HEK293 (cell line): ENCODE measurements around the gene LRRC2.

ENCODE experiments used
- CTCF ChIA-PET: fragments of 350-600 bp; formaldehyde crosslinking; extraction: SDS; loops from one replicate; lab custom pipeline; 2021; ENCODE audit warnings: antibody characterized with exemption; lab: Yijun Ruan, JAX
- POLR2A ChIA-PET: fragments of 300-600 bp; formaldehyde crosslinking; extraction: SDS; loops from one replicate; lab custom pipeline; 2020; ENCODE audit warnings: antibody characterized with exemption, inconsistent platforms; lab: Yijun Ruan, JAX
- H3K27ac ChIP-seq: fragments of 200-500 bp; sonication (Bioruptor generic); 2 replicates; pipeline ENCODE4 v1.5.1; 2014; ENCODE audit warnings: low read depth, low read length, control low read depth, inconsistent platforms; ENCODE audit errors: extremely low read depth
- H3K36me3 ChIP-seq, 2 experiments: fragments of 200-500 bp in 1 of 2; sonication (Bioruptor generic) in 1 of 2; 1 replicate in 1 of 2; 2 replicates in 1 of 2; pipeline ENCODE4 v1.5.1; 2014 to 2017; ENCODE audit warnings: inconsistent platforms in 2 of 2, low read length in 2 of 2; ENCODE audit not compliant: control insufficient read depth in 2 of 2, insufficient read depth in 1 of 2
- H3K4me1 ChIP-seq: fragments of 200-500 bp; sonication (Bioruptor generic); 2 replicates; pipeline ENCODE4 v1.5.1; 2014; ENCODE audit warnings: mild to moderate bottlenecking, low read length, inconsistent platforms; ENCODE audit not compliant: control insufficient read depth, insufficient read depth
- H3K4me3 ChIP-seq: 2 replicates; pipeline ENCODE4 v1.5.1; 2011; ENCODE audit warnings: low read depth, mild to moderate bottlenecking, control low read depth, low read length, moderate library complexity
- H3K9me3 ChIP-seq: fragments of 200-500 bp; sonication (Bioruptor generic); 2 replicates; pipeline ENCODE4 v1.5.1; 2014; ENCODE audit warnings: low read depth, low read length, inconsistent platforms; ENCODE audit not compliant: control insufficient read depth, insufficient read depth
- KLF16 ChIP-seq: fragments of 450-650 bp; formaldehyde crosslinking; IDR thresholded peaks from 2 replicates; pipeline ENCODE4 v1.5.1; 2017; ENCODE audit warnings: missing biosample characterization, missing genetic modification characterization
- SCRT2 ChIP-seq: fragments of 450-650 bp; formaldehyde crosslinking; IDR thresholded peaks from 2 replicates; pipeline ENCODE4 v1.5.1; 2016; ENCODE audit warnings: missing biosample characterization, missing genetic modification characterization
- SETDB1 ChIP-seq: IDR thresholded peaks from one replicate; pipeline ENCODE4 v1.6.1; 2017; ENCODE audit warnings: mild to moderate bottlenecking, low read length, moderate library complexity, mixed read lengths; ENCODE audit not compliant: insufficient read length
- ZBTB8A ChIP-seq: fragments of 450-650 bp; formaldehyde crosslinking; IDR thresholded peaks from 2 replicates; pipeline ENCODE4 v1.5.1; 2016; ENCODE audit warnings: missing biosample characterization, missing genetic modification characterization
- ZNF114 ChIP-seq: fragments of 450-650 bp; formaldehyde crosslinking; IDR thresholded peaks from 2 replicates; pipeline ENCODE4 v1.5.0; 2017; ENCODE audit warnings: missing biosample characterization, missing genetic modification characterization
- ZNF2 ChIP-seq: fragments of 450-650 bp; formaldehyde crosslinking; IDR thresholded peaks from 2 replicates; pipeline ENCODE4 v1.5.1; 2016; ENCODE audit warnings: missing biosample characterization, missing genetic modification characterization
- ZNF211 ChIP-seq: fragments of 450-650 bp; formaldehyde crosslinking; IDR thresholded peaks from 2 replicates; pipeline ENCODE4 v1.5.1; 2016; ENCODE audit warnings: low read depth, missing biosample characterization, missing genetic modification characterization
- ZNF221 ChIP-seq: fragments of 450-650 bp; formaldehyde crosslinking; IDR thresholded peaks from 2 replicates; pipeline ENCODE4 v1.5.1; 2017; ENCODE audit warnings: missing biosample characterization, missing genetic modification characterization, borderline replicate concordance
- ZNF394 ChIP-seq: fragments of 450-650 bp; formaldehyde crosslinking; IDR thresholded peaks from 2 replicates; pipeline ENCODE4 v1.5.1; 2016; ENCODE audit warnings: missing biosample characterization, missing genetic modification characterization, mild to moderate bottlenecking, moderate library complexity, borderline replicate concordance
- ZNF426 ChIP-seq: fragments of 450-650 bp; formaldehyde crosslinking; IDR thresholded peaks from 2 replicates; pipeline ENCODE4 v1.5.1; 2017; ENCODE audit warnings: missing biosample characterization, missing genetic modification characterization, mild to moderate bottlenecking, inconsistent platforms, moderate library complexity
- ZNF555 ChIP-seq: fragments of 450-650 bp; formaldehyde crosslinking; conservative IDR thresholded peaks from 2 replicates; pipeline ENCODE4 v1.5.1; 2017; ENCODE audit warnings: missing biosample characterization, mild to moderate bottlenecking, missing genetic modification characterization, inconsistent platforms
- ZNF623 ChIP-seq: fragments of 450-650 bp; formaldehyde crosslinking; IDR thresholded peaks from 2 replicates; pipeline ENCODE4 v1.5.1; 2016; ENCODE audit warnings: missing biosample characterization, missing genetic modification characterization
- ZNF626 ChIP-seq: fragments of 450-650 bp; sonication (Bioruptor Pico); formaldehyde crosslinking; IDR thresholded peaks from 2 replicates; pipeline ENCODE4 v1.5.1; 2018; ENCODE audit warnings: missing biosample characterization, missing genetic modification characterization, inconsistent platforms
- ZNF664 ChIP-seq: fragments of 450-650 bp; formaldehyde crosslinking; IDR thresholded peaks from 2 replicates; pipeline ENCODE4 v1.5.1; 2016; ENCODE audit warnings: missing biosample characterization, missing genetic modification characterization
- ZNF791 ChIP-seq: fragments of 450-650 bp; formaldehyde crosslinking; IDR thresholded peaks from 2 replicates; pipeline ENCODE4 v1.5.1; 2016; ENCODE audit warnings: missing biosample characterization, missing genetic modification characterization
- TF ChIP-seq, protein P1 (sequence below): fragments of 450-650 bp; formaldehyde crosslinking; IDR thresholded peaks from 2 replicates; pipeline ENCODE4 v1.5.1; 2016; ENCODE audit warnings: missing biosample characterization, missing genetic modification characterization
- TF ChIP-seq, protein P2 (sequence below): fragments of 450-650 bp; formaldehyde crosslinking; conservative IDR thresholded peaks from 2 replicates; pipeline ENCODE4 v1.5.1; 2016; ENCODE audit warnings: low read depth, missing biosample characterization, missing genetic modification characterization
- TF ChIP-seq, protein P3 (sequence below): fragments of 450-650 bp; formaldehyde crosslinking; IDR thresholded peaks from 2 replicates; pipeline ENCODE4 v1.5.1; 2017; ENCODE audit warnings: missing biosample characterization, missing genetic modification characterization
- TF ChIP-seq, protein P4 (sequence below): fragments of 450-650 bp; formaldehyde crosslinking; conservative IDR thresholded peaks from 2 replicates; pipeline ENCODE4 v1.5.1; 2016; ENCODE audit warnings: low read depth, missing biosample characterization, missing genetic modification characterization
- TF ChIP-seq, protein P5 (sequence below): fragments of 450-650 bp; formaldehyde crosslinking; IDR thresholded peaks from 2 replicates; pipeline ENCODE4 v1.5.1; 2017; ENCODE audit warnings: missing biosample characterization, missing genetic modification characterization

Gene LRRC2

DNA sequence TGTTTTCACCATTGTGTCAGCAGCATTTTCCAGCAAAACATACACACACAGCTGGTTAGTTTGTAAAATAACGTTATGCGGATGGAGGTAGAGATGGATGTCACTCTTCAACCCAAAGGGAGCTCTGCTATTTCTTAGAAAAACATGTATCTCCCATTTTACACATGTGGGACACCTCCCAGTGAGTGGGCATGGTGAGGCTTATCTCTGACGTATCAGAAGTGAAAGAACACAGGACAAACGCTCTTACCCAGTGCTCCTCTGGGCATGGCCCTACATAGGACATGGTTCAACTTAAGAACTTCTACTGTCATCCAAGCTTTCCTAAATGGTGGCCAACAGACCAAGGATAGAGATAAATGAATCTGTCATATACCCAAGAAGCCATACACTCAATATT lies 48.3 kb upstream of the LRRC2 start (continued):
- TF ChIP-seq, protein P1, sequence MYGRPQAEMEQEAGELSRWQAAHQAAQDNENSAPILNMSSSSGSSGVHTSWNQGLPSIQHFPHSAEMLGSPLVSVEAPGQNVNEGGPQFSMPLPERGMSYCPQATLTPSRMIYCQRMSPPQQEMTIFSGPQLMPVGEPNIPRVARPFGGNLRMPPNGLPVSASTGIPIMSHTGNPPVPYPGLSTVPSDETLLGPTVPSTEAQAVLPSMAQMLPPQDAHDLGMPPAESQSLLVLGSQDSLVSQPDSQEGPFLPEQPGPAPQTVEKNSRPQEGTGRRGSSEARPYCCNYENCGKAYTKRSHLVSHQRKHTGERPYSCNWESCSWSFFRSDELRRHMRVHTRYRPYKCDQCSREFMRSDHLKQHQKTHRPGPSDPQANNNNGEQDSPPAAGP (tag by site-specific recombination): no peak
- TF ChIP-seq ZNF626 (tag by site-specific recombination) (no peak), ZNF221 (tag by site-specific recombination) (no peak)

DNA sequence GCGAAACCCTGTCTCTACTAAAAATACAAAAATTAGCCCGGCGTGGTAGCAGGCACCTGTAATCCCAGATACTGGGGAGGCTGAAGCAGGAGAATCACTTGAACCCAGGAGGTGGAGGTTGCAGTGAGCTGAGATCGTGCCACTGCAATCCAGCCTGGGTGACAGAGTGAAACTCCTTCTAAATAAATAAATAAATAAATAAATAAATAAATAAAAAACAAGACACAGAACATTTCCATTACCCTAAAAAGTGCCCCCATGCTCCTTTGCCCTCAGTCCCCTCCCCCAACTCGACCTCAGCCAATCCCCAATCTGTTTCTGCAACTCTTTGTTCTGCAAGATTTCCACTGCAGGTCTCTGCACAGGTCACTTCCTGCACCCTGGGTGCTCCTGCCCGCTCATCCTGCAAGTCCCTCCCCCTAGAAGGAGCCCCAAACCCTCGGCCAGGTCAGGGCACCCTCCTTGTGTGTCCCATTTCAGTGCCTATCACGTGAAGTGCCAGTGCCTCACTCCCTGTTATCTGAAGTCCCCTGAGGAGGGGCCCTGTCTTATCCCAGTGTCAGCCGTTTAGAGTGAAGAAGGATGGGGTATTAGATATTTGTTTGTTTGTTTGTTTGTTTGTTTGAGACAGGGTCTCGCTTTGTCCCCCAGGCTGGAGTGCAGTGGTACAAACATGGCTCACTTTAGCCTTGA lies 47.4 kb upstream of the LRRC2 start:
- TF ChIP-seq, protein P2, sequence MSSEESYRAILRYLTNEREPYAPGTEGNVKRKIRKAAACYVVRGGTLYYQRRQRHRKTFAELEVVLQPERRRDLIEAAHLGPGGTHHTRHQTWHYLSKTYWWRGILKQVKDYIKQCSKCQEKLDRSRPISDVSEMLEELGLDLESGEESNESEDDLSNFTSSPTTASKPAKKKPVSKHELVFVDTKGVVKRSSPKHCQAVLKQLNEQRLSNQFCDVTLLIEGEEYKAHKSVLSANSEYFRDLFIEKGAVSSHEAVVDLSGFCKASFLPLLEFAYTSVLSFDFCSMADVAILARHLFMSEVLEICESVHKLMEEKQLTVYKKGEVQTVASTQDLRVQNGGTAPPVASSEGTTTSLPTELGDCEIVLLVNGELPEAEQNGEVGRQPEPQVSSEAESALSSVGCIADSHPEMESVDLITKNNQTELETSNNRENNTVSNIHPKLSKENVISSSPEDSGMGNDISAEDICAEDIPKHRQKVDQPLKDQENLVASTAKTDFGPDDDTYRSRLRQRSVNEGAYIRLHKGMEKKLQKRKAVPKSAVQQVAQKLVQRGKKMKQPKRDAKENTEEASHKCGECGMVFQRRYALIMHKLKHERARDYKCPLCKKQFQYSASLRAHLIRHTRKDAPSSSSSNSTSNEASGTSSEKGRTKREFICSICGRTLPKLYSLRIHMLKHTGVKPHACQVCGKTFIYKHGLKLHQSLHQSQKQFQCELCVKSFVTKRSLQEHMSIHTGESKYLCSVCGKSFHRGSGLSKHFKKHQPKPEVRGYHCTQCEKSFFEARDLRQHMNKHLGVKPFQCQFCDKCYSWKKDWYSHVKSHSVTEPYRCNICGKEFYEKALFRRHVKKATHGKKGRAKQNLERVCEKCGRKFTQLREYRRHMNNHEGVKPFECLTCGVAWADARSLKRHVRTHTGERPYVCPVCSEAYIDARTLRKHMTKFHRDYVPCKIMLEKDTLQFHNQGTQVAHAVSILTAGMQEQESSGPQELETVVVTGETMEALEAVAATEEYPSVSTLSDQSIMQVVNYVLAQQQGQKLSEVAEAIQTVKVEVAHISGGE: 0 out of 2 replicates have a peak, but pooled peaks have one; percentile 51
- TF ChIP-seq ZNF791 (tag by site-specific recombination) (no peak), ZNF623 (tag by site-specific recombination) (peak; percentile 44), KLF16 (tag by site-specific recombination) (no peak), SCRT2 (tag by site-specific recombination) (no peak), ZNF394 (tag by site-specific recombination) (peak; percentile 63; the same call in 1 of the 2 replicates), ZBTB8A (tag by site-specific recombination) (0 out of 2 replicates have a peak, but pooled peaks have one; percentile 19), ZNF664 (tag by site-specific recombination) (0 out of 2 replicates have a peak, but pooled peaks have one; percentile 19), ZNF555 (peak; percentile 45), SETDB1 (no peak), ZNF426 (tag by site-specific recombination) (peak; percentile 48), ZNF2 (tag by site-specific recombination) (no peak), ZNF114 (tag by site-specific recombination) (no peak), ZNF211 (tag by site-specific recombination) (no peak)
- TF ChIP-seq, protein P3, sequence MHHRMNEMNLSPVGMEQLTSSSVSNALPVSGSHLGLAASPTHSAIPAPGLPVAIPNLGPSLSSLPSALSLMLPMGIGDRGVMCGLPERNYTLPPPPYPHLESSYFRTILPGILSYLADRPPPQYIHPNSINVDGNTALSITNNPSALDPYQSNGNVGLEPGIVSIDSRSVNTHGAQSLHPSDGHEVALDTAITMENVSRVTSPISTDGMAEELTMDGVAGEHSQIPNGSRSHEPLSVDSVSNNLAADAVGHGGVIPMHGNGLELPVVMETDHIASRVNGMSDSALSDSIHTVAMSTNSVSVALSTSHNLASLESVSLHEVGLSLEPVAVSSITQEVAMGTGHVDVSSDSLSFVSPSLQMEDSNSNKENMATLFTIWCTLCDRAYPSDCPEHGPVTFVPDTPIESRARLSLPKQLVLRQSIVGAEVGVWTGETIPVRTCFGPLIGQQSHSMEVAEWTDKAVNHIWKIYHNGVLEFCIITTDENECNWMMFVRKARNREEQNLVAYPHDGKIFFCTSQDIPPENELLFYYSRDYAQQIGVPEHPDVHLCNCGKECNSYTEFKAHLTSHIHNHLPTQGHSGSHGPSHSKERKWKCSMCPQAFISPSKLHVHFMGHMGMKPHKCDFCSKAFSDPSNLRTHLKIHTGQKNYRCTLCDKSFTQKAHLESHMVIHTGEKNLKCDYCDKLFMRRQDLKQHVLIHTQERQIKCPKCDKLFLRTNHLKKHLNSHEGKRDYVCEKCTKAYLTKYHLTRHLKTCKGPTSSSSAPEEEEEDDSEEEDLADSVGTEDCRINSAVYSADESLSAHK: no peak
- TF ChIP-seq, protein P4, sequence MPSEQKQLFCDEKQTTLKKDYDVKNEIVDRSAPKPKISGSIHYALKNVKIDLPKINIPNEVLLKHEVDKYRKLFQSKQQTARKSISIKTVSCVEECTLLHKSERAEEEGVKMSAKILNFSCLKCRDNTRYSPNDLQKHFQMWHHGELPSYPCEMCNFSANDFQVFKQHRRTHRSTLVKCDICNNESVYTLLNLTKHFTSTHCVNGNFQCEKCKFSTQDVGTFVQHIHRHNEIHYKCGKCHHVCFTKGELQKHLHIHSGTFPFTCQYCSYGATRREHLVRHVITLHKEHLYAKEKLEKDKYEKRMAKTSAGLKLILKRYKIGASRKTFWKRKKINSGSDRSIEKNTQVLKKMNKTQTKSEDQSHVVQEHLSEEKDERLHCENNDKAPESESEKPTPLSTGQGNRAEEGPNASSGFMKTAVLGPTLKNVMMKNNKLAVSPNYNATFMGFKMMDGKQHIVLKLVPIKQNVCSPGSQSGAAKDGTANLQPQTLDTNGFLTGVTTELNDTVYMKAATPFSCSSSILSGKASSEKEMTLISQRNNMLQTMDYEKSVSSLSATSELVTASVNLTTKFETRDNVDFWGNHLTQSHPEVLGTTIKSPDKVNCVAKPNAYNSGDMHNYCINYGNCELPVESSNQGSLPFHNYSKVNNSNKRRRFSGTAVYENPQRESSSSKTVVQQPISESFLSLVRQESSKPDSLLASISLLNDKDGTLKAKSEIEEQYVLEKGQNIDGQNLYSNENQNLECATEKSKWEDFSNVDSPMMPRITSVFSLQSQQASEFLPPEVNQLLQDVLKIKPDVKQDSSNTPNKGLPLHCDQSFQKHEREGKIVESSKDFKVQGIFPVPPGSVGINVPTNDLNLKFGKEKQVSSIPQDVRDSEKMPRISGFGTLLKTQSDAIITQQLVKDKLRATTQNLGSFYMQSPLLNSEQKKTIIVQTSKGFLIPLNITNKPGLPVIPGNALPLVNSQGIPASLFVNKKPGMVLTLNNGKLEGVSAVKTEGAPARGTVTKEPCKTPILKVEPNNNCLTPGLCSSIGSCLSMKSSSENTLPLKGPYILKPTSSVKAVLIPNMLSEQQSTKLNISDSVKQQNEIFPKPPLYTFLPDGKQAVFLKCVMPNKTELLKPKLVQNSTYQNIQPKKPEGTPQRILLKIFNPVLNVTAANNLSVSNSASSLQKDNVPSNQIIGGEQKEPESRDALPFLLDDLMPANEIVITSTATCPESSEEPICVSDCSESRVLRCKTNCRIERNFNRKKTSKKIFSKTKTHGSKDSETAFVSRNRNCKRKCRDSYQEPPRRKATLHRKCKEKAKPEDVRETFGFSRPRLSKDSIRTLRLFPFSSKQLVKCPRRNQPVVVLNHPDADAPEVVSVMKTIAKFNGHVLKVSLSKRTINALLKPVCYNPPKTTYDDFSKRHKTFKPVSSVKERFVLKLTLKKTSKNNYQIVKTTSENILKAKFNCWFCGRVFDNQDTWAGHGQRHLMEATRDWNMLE: peak; percentile 73
- TF ChIP-seq, protein P5, sequence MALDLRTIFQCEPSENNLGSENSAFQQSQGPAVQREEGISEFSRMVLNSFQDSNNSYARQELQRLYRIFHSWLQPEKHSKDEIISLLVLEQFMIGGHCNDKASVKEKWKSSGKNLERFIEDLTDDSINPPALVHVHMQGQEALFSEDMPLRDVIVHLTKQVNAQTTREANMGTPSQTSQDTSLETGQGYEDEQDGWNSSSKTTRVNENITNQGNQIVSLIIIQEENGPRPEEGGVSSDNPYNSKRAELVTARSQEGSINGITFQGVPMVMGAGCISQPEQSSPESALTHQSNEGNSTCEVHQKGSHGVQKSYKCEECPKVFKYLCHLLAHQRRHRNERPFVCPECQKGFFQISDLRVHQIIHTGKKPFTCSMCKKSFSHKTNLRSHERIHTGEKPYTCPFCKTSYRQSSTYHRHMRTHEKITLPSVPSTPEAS (tag by site-specific recombination): no peak
- CTCF ChIA-PET: no interaction called here
- Histone ChIP-seq H3K9me3 (no peaks in the 10 kb centered on the region), H3K4me1 (no peaks in the 10 kb centered on the region), H3K4me3 (no peak overlapping the region), H3K27ac (no peak overlapping the region), H3K36me3 (no peaks in the 10 kb centered on the region)
- POLR2A ChIA-PET: no interaction called here
